GM19023 (cell line): ENCODE measurements around the gene TMF1.
A peak's percentile ranks its signal among the peaks of the same experiment; 100 is the strongest.

ENCODE experiments used
- ATAC-seq: cut with Tn5 transposase; IDR thresholded peaks from one replicate; pipeline ENCODE4 v1.9.1; 2021; ENCODE audit warnings: mild to moderate bottlenecking, moderate library complexity; ENCODE audit not compliant: unreplicated experiment

Gene TMF1

GRCh38 chr3:69081583-69082262 is 29.6 kb upstream of the TMF1 start:
- no peak for ATAC-seq

GRCh38 chr3:69080233-69080920 is 28.2 kb upstream of the TMF1 start, which contains the start of gene UBA3:
TSS of gene UBA3 (minus strand) at chr3:69080365. CDS start at chr3:69080353, 12 bp downstream.
- ATAC-seq, result peak; percentile 50

GRCh38 chr3:69079269-69080159 is 27.4 kb upstream of the TMF1 start:
- ATAC-seq, result peak; percentile 14

GRCh38 chr3:69072928-69073327 is 20.8 kb upstream of the TMF1 start:
- ATAC-seq, result no peak

- ATAC-seq, result no peak
Measured at GRCh38 chr3:69066121-69066520, 14.0 kb upstream of the TMF1 start.

- no peak for ATAC-seq
Measured at GRCh38 chr3:69065318-69065964, 13.3 kb upstream of the TMF1 start.

- no peak for ATAC-seq
Measured at GRCh38 chr3:69063636-69064035, 11.5 kb upstream of the TMF1 start.

- no peak for ATAC-seq
Measured at GRCh38 chr3:69059688-69060087, 7.6 kb upstream of the TMF1 start.

GRCh38 chr3:69058947-69059224 is 6.8 kb upstream of the TMF1 start:
- ATAC-seq, result no peak

GRCh38 chr3:69058180-69058946 is 6.2 kb upstream of the TMF1 start:
- ATAC-seq, result peak; percentile 93

- peak; percentile 1 for ATAC-seq
Measured at GRCh38 chr3:69052472-69052898, 352 bp upstream of the TMF1 start.

- ATAC-seq, result no peak
Measured at GRCh38 chr3:69048990-69049389, 3.1 kb downstream of the TMF1 start.

- ATAC-seq, result no peak
Measured at GRCh38 chr3:69044608-69045007, 7.5 kb downstream of the TMF1 start.

- no peak for ATAC-seq
Measured at GRCh38 chr3:69033470-69033869, 18.7 kb downstream of the TMF1 start.

- no peak for ATAC-seq
Measured at GRCh38 chr3:69032737-69033136, 19.4 kb downstream of the TMF1 start.

GRCh38 chr3:69032142-69032541 is 20.0 kb downstream of the TMF1 start:
- ATAC-seq, result no peak

- no peak for ATAC-seq
Measured at GRCh38 chr3:69031635-69032034, 20.5 kb downstream of the TMF1 start.

GRCh38 chr3:69020857-69021256 is 31.3 kb downstream of the TMF1 start:
- no peak for ATAC-seq

- ATAC-seq, result no peak
Measured at GRCh38 chr3:69020424-69020823, 31.7 kb downstream of the TMF1 start.

GRCh38 chr3:69016901-69017300 is 35.2 kb downstream of the TMF1 start:
- no peak for ATAC-seq
